GM08714 (cell line): ENCODE results near the gene HMGN3.

Experiments used
- H3K4me3 ChIP-seq: fragments of 200-500 bp; sonication (Bioruptor generic); 2 replicates; pipeline ENCODE4 v1.5.1; 2014; ENCODE audit warnings: mild to moderate bottlenecking, low read length, inconsistent platforms
- ZNF274 ChIP-seq: IDR thresholded peaks from 2 replicates; pipeline ENCODE4 v1.6.1; 2012; ENCODE audit warnings: mild to moderate bottlenecking, low read depth, low read length

Gene HMGN3

GRCh38 chr6:79184086-79184485 lies 50.4 kb downstream of the HMGN3 start:
- H3K4me3 ChIP-seq: no peak overlapping the region
- no peak for TF ChIP-seq ZNF274

- TF ChIP-seq ZNF274: no peak
- no peak overlapping the region for H3K4me3 ChIP-seq
These were observed 54.4 kb downstream of the HMGN3 start for GRCh38 chr6:79180052-79180451.

DNA sequence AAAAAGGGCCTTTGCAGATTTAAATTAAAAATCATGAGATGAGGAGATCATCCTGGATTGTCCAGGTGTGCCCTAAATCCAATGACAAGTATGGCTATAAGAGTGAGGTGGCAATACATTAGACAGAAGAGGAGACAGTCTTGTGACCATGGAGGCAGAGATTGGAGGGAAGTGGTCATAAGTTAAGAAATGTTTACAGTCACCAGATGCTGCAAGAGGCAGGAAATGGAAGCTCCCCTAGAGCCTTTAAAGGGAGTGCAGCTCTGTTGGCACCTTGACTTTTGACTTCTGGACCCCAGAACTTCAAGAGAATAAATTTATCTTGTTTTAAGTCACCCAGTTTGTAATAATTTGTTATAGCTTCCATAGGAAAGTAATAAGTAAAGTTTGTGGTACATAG lies 61.1 kb downstream of the HMGN3 start:
- H3K4me3 ChIP-seq: no peak overlapping the region
- TF ChIP-seq ZNF274: no peak

- no peak for TF ChIP-seq ZNF274
These were observed 63.5 kb downstream of the HMGN3 start for GRCh38 chr6:79170959-79171358.

DNA sequence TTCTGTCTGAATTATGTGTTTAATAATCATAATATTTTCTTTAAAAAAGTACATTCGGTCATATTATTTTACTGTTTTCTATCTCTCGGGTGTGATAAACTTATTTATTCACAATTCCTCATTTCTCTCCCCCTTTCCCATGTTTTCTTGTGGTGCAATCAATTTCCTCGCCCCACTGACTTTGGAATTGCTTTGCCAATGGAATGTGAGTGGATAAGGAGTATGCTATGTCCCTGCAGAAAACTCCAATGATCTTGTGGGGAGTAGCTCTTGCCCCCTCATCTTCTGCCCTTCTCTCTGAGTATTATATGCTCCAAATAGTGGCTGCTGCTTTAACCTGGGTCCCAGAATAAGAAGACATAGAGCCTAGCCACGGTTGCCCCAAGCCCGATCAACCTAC lies 64.1 kb downstream of the HMGN3 start:
- no peak for TF ChIP-seq ZNF274

More at GRCh38 chr6:79170959-79171358, 63.5 kb downstream of the HMGN3 start:
- no peak overlapping the region for H3K4me3 ChIP-seq

DNA sequence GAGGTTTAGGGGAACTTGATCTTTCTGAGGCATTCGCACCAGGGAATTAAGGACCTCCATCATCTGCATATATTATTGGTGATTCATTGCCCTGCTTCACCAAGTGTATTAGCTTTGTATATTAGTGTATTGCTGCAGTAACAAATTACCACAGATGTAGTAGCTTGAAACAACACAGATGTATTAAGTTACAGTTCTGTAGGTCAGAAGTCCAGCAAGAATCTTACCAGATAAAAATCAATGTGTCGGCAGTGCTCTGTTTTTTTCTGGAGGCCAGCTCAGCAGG lies 65.8 kb downstream of the HMGN3 start:
- no peak for TF ChIP-seq ZNF274
- no peak overlapping the region for H3K4me3 ChIP-seq

More for the DNA sequence above, 64.1 kb downstream of the HMGN3 start:
- H3K4me3 ChIP-seq: no peak overlapping the region

GRCh38 chr6:79167931-79168694 lies 66.4 kb downstream of the HMGN3 start:
- TF ChIP-seq ZNF274: no peak
- H3K4me3 ChIP-seq: no peak overlapping the region

DNA sequence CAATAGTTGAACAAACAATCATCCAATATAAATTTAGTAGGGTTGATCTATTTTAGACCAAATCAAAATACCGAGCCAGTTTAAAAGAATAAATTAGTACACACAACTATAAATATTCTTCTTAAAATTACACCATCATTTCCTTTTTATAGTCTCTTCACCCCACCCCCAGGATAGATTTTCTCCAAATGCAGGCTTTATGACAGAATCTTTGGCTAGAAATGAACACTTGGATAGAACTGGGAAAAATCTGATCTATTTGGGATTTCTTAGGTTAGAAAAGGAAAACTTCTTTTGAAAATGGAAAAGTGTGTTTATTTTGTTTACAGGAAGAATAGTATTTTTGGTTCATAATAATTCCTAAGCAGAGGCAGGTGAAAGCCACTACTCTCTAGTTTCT lies 74.6 kb downstream of the HMGN3 start:
- TF ChIP-seq ZNF274: no peak

DNA sequence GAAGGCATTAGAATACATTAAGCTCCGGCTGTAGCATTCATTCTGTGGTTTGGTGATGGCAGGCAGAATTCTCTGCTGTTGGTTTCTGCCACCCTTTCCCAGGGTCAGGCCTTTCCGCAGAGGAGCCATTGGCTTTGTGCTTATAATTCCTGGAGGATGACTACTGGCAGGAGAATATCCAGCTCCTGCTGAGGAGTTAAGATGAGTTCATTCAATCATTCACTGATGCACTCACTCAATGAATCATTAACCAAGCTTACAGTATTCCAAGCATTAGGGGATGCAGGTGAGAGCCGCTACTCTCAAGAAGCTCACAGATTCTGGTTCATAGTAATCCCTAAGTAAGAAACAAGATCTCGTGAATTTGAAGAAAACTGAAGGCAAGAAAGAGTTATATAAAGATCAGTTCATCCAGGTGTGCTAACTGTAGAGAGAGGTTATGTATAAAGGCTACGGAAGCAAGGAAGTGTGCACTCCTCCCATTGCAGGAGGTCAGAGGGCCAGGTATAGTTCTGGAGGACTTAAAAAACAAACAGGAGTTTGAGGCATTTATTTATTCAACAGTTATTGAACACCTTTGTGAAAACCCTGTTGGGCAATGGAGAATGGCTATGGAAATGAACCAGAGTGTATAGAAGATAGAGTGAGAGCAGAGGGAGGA lies 75.5 kb downstream of the HMGN3 start:
- TF ChIP-seq ZNF274: no peak
- no peak overlapping the region for H3K4me3 ChIP-seq

More for the DNA sequence above, 74.6 kb downstream of the HMGN3 start:
- H3K4me3 ChIP-seq: no peak overlapping the region

GRCh38 chr6:79157961-79158644 lies 76.4 kb downstream of the HMGN3 start:
- no peak for TF ChIP-seq ZNF274

DNA sequence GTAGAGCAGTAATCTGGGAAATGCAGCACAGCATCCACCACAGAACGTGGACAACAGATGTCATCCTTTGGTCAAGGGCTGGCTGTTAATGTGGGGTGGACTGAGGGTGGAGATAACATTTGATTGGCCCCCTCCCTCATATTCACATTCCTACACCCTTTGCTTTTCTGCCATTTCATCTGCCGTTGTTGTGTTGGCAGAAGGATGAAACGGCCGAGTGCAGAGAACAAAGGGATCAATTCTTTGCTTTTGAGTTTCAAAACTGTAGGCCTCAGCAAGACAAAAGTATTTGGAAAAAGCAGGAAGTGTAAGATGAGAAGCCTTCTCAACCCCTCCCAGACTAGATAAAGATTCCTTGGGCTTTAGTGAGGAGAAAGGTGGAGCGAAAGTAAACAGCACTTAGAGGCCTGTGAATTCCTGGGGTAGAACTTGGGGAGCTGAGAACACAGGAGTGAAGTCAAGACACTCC lies 82.2 kb downstream of the HMGN3 start:
- TF ChIP-seq ZNF274: no peak
- H3K4me3 ChIP-seq: no peak overlapping the region

More at GRCh38 chr6:79157961-79158644, 76.4 kb downstream of the HMGN3 start:
- H3K4me3 ChIP-seq: no peak overlapping the region
